Stimulated activated CD4-positive, alpha-beta T cell treated with anti-CD3 and anti-CD28 coated beads, TNF-alpha, amount 100 ng/mL, for 24 hours (primary cell): Measurements from ENCODE around the gene DACT2.
A peak's percentile ranks its signal among the peaks of the same experiment; 100 is the strongest.
"Not testable (repeated sequence)": the region's sequence is repeated elsewhere in the genome, so short reads cannot be mapped to it uniquely, and the experiment has no call there.

Experiments
- DNase-seq, 3 experiments: peaks; one replicate each; pipeline ENCODE4 v3.0.0-alpha.2; 2020; ENCODE audit warnings: low read depth in 3 of 3

The DACT2 gene

DNA sequence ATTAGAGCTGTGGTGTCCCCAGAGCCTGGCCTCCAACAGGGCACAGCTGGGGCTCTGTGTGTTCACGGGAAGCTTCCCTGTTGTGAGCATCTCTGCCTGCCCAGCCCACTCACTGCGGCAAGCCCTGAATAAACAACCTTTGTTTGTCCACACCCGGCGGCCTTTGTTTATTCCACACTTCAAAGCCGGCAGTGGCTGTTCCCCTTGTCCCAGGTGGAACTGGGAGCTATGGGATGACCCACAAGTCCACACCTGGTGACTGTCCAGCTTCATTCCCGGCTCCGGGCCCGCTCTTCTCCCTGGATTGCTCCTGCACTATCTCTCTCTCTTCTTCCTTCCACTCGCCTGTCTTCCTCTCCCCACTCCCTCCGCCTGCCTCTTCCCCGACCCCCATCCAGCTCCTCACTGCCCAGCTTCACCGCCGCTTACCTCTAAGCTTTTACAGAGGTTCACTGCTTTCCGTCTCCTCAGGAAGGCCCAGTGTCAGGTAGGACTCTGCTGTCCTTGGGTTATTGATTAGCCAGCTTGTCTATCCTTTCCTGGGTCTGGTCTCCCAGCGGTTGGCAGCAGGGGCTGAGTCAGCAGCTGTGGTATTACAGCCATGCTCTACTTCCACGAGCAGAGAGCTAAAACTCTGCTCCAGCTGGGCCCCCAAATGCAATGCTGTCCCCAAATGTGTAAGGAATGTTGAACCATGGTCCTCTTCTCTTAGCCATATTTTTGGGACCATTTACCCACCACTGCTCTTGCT, 17.8 kb downstream of the DACT2 start:
- DNase-seq = no peak

GRCh38 chr6:168300975-168301647, 18.5 kb downstream of the DACT2 start:
- no peak for DNase-seq

- no peak for DNase-seq
Observed at GRCh38 chr6:168299541-168300511, 19.8 kb downstream of the DACT2 start.

DNA sequence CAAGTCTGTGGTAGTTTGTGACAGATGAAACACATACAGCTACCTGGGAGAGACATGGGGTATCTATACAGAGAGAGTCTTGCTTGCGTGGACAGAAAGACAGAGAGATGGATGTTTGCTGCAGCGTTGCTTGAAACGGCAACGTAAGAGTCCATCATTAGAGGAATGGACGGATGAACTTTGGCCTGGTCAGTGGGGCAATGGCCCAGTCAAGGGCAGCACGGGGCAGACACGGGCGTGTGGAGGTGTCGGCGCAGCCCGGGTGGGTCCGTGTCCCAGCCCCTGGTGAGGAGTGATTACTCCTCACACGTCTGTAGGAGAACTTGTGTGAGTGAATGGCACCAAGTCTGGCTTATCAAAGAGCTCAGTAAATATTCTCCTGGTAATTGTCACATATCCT, 21.9 kb downstream of the DACT2 start:
- no peak for DNase-seq

DNA sequence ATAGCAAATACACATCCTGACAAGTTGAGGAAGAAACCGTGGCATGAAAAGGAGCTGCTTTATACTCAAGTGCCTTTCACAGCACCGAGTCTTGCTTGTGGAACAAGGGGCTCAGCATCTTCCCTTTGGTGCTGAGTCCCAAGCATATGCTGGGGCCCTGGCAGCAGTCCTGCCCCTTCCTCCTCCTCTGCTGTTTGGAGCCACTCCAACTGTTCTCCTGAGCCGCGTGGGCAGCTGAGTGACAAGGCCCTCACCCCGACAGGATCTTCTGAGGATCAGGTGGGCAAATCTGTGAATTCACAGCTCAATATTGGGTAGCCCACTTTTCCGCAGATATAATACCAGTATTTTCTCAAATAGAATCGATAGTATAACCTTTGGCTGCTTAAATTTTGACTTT, 24.7 kb downstream of the DACT2 start:
- DNase-seq = no peak

GRCh38 chr6:168293636-168294530, 25.7 kb downstream of the DACT2 start:
- no peak for DNase-seq

- DNase-seq = no peak
Observed at GRCh38 chr6:168292826-168293225, 26.8 kb downstream of the DACT2 start.

DNA sequence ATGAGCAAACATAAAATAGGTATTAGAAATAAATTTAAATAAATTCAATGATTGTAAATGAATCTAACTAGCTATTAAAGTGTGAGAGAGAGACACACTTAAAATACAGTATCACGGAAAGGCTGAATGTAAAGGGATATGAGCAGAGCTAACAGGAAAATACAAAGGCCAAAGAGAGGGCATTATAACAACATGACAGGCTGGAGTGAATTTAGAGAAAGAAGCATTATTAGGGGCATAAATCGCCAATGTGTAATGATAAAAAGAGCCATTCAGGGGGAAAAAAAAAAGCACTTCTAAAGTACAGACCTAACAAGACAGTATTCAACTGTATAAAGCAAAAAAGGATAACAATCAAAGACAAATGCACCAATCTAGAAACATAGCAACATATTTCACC, 28.1 kb downstream of the DACT2 start:
- DNase-seq = no peak

DNA sequence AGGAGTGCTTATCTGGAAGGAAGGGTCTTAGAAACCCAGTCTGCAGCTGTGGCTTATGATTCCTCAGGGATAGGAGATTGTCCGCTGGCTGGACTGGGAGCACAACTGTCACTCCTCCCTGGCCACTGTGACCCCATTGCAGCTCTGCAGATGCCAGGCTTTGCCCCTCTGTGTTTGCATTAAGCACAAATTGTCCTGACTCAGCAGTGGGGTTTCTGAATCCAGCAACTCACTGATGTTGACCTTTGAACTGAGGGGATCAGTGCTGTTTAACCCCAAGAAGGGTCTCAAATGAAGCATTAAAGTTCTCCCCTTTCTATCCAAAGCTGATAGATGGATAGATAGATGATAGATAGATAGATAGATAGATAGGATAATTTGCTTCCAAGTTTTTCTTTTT, 29.5 kb downstream of the DACT2 start:
- no peak for DNase-seq

DNA sequence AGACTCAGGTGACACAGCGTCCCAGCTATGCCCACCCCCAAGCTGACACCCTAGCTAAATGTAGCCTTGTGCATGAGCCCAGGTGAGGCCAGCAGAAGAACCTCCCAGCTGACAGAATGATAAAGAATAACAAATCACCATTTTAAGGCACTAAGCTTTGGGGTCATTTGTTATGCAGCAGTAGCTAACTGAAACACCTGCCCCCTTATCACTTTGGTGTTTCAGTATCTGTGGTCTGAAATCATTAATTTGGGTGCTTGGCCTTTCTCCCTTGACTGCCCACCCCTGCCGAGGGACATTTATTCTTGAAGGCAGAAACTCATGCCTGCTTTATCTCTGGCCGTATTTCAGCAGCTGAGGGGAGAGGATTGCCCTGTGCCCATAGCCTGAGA, 30.0 kb downstream of the DACT2 start:
- no peak for DNase-seq

DNA sequence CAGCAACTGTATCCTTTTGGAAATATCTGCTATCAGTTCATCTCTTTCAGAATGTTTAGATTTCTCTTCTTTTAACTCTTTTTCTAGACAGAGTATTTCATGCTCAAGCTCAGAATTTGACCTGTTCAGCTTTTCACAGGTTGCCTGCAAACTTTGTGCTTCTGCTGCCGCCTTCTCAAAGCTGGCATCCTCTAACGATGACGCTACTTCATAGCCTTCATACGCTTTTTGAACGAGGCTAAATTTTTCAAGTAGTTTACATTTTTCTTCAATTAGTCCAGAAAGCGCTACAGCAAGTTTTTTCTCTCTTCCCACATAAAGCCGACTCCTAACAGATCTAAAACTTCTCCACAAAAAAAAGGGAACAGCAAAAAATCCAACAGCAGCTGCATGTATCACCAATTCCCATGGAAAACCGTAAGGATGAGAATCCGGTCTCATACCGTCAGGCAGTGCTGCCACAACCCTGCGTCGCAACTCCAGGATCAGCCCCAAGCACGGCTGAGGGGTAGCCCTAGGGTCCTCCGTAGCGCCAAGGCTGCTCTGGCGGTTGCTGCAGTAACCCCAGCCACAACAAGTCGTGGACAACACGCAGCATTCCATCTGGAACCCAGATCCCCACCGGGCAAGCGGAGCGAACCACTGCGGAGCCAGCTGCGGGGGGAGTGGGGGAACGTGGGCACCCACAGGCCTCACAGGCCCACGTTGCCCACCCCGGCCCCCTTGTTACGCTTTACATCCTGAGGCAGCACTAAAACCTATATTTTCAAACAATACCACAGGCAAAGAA, 30.6 kb downstream of the DACT2 start:
- no peak for DNase-seq

GRCh38 chr6:168287460-168287859, 32.1 kb downstream of the DACT2 start:
- DNase-seq = not testable (repeated sequence)

DNA sequence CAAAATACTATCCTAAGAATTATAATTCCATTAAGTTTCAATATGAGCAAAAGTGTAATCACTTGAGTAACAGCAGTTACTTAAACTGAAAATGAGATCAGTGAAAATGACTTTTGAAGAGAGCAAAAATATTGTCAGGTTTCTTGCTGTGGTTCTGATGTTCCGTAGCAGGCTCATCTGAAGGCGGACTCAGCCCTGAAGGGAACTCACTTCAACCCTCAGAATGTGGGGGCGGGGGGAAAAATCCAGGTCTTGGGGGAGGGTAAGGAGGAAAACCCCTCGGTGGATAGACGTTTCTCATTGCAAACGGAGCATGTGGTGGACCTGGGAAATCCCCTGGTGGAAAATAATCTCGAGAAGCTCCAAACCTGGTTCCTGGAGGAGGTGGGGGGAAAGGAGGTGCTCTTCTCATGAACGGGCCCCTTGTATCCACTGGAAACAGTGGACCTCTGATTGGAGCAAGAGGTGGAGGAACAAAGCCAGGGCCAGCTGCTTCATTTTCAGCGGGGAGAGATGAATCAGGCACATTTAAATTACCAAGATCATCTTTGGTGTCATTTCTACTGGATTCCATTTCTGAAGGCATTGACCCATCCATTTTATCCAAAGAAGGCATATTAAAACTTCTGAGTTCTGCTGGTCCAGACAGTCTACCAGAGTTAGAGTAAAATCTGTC, 32.7 kb downstream of the DACT2 start:
- DNase-seq = peak in 2 of 3 experiments; percentile 12 to 55

DNA sequence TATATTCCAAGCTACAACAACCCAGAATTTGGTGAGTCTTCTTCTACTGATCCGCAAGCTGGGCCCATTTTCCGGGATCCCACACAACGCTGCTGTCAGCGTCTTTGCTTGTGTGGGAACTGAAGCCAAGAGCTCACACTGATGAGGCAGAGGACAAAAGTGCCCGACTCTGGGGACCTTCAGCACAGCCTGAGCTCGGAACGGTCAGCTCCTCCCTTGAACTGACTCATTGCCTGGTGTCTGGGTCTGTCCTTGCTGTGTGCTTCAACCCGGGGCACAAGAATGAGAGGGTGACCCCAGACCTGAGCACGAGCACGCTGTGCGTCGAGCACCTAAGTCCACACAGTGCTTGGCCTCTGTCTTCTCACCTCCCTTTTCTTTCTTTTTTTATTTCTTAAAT, 33.5 kb downstream of the DACT2 start:
- no peak for DNase-seq

GRCh38 chr6:168285456-168285855, 34.1 kb downstream of the DACT2 start:
- no peak for DNase-seq

- DNase-seq = no peak
Observed at GRCh38 chr6:168284187-168284586, 35.4 kb downstream of the DACT2 start.

DNA sequence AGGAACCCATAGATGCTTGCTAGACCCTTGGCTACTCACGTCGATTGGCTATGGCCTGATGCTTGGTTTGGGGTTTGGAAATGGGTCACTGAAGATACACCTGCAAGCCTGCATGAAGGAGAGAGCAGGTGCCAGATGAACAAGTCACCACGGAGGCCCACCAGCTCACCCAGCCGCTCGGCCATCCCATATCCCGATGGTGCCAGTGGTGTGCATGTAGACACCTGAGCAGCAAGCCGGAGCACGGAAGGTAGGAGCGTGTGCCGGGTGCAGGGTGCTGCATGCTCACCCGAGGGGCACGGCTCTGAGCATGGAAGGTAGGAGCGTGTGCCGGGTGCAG, 35.9 kb downstream of the DACT2 start:
- no peak for DNase-seq

DNA sequence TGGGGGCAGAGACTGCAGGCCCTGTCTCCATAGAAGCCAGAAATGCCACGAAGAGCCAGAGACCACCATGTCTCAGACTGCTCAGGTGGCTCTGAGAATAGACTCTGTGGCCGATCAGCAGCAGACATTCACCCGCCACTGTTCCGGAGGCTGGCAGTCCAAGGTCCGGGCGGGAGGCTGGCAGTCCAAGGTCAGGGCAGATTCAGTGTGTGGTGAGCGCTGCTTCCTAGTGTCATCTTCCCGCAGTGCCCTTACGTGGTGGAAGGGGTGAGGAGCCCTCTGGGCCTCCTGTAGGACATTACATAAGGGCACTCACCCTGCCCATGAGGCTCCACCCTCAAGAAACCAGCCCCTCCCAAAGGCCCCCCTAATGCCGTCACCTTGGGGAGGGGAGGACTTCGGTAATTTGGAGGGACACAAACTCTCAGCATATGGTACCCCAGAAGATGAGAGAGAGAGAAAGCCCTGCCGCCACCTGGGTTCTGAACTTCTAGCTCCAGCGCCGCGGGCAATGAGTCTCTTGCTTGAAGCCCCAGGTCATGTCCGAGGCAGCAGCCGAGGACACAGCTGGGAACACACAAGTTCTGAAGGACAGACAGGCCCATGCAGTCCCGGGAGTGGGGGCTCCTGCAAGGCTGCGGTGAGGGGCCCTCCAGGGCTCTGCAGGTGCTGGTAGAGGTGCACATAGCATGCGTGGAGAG, 36.4 kb downstream of the DACT2 start:
- DNase-seq = no peak

- DNase-seq = no peak
Observed at GRCh38 chr6:168281826-168282225, 37.8 kb downstream of the DACT2 start.
